Activated naive CD8-positive, alpha-beta T cell treated with anti-CD3 and anti-CD28 coated beads, Interleukin-2, amount 50 U/mL, for 24 hours (primary cell): ENCODE measurements around the gene HJURP.

ENCODE experiments used
- ATAC-seq: fragments of 150-1000 bp; cut with Tn5 transposase; one replicate; pipeline ENCODE4 v1.10.0; 2021
- DNase-seq: peaks from one replicate; pipeline ENCODE4 v3.0.0; 2021
- H3K27ac Mint-ChIP-seq: one replicate; pipeline ENCODE4 v1.8.0; 2021; ENCODE audit warnings: mild to moderate bottlenecking, mixed read lengths
- H3K27me3 Mint-ChIP-seq: one replicate; pipeline ENCODE4 v1.8.0; 2021; ENCODE audit warnings: mixed read lengths
- H3K36me3 Mint-ChIP-seq: one replicate; pipeline ENCODE4 v1.8.0; 2021; ENCODE audit warnings: low read depth, mixed read lengths
- H3K4me1 Mint-ChIP-seq: one replicate; pipeline ENCODE4 v1.8.0; 2021; ENCODE audit warnings: mixed read lengths
- H3K4me3 Mint-ChIP-seq: one replicate; pipeline ENCODE4 v1.8.0; 2021; ENCODE audit warnings: mild to moderate bottlenecking, moderate library complexity, mixed read lengths
- H3K9me3 Mint-ChIP-seq: one replicate; pipeline ENCODE4 v1.8.0; 2021; ENCODE audit warnings: mixed read lengths

The HJURP gene

DNA sequence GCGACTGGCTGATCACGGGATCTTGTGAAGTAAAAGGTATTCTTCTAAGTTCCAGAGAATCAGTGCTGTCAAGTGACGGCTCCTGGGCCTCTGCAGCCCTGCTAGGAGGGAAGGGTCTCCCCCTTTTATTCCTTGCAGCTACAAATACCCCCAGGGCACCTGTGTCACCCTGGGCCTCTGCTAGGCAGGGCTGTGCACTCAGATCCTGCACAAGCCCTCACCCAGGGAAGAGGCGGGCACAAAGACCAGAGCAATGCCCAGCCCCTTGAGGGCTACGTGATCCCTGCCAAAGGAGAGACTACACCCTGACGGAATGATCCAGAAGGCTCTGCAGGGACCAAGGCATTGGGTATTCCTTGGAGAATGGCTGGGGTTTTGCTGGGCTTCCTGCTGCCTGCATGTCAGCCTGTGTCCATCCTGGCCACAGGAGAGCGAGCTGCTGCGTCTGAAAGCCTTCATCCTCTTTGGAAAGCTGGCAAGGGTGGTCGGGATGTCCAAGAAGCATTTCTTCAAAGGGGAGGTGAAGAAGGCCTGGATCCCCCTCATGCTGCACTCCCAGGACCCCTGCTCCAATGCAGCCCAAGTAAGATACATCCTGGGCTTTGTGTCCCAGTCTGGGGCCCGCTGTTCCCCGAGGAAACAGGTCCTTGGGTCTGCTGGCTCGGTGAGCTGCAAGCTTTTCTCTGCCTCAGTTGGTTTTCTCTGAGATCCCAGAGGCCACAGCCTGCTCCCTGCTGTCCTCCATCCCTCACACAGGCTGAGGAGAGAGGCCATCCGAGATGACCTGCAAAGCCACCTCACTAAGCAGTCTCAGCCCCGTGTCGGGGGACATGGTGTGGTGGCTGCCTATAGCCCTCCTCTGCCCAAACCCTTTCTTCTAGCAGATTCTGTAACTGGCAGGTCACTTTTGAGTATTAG lies 24.9 kb downstream of the HJURP start:
- Mint-ChIP-seq H3K4me1 (no peaks in the 10 kb centered on the region), H3K27me3 (peaks cover 4% of the 10 kb centered on the region), H3K36me3 (peaks cover 2% of the 10 kb centered on the region), H3K9me3 (no peaks in the 10 kb centered on the region), H3K4me3 (no peak overlapping the region), H3K27ac (no peak overlapping the region)
- no peak for DNase-seq
- ATAC-seq = no peak

DNA sequence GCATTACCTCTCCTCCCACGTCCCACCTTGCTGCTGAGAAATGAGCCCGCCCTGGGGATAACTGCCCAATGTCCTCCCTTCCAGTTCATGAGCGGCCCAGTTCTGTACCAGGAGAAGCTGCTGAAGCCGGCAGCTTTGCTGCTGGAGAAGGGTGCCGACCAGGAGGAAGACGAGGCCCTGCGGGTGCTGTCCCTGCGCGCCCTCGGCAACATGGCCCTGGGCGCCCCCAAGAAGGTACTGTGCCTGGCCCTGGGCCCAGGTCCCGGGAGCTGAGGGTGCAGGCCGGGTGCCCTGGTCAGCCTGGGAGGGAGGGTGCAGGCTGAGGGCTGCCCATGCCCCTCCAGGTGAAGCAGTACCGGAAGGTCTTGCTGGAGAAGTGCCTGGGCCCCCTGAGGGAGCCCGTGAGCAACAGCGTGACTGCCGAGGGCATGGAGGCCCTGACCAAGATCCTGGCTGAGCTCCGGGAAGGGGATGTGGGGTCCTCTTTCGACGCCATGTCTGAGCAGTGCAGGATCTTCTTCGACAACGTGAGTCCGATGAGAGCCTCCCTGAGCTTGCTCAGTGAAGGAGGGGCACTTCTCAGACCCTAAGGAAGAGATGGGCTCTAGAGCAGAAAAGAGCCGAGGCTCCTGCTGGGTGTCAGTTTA lies 25.7 kb downstream of the HJURP start:
- H3K27ac Mint-ChIP-seq = no peak overlapping the region
- DNase-seq (no peak), ATAC-seq (no peak)
- no peaks in the 10 kb centered on the region for H3K4me1 Mint-ChIP-seq
- H3K27me3 Mint-ChIP-seq = peaks cover 4% of the 10 kb centered on the region
- no peaks in the 10 kb centered on the region for H3K9me3 Mint-ChIP-seq
- H3K36me3 Mint-ChIP-seq = no peaks in the 10 kb centered on the region
- no peak overlapping the region for H3K4me3 Mint-ChIP-seq

DNA sequence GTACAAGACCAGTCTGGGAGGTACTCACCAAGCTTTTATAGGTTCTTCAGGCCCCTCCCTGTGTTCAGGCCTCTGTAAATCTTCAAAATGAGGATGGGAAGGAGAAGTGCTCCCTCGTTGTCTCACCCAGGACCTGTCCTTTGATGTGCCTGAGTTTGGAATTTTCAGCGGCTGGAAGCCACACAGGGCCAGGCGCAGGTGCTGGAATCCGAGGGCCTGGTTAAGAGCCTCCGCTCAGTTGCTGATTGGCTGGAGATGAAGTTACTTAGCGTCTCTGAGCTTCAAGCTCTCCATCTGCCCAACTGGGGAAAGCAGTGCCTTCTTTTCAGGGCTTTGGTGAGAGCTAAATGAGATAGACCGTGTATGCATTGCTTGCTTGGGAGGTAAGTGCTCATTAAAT lies 30.0 kb downstream of the HJURP start:
- DNase-seq (no peak), ATAC-seq (no peak)
- Mint-ChIP-seq H3K36me3 (no peaks in the 10 kb centered on the region), H3K4me3 (no peak overlapping the region), H3K9me3 (no peaks in the 10 kb centered on the region), H3K27me3 (peaks cover 4% of the 10 kb centered on the region), H3K27ac (no peak overlapping the region), H3K4me1 (no peaks in the 10 kb centered on the region)

DNA sequence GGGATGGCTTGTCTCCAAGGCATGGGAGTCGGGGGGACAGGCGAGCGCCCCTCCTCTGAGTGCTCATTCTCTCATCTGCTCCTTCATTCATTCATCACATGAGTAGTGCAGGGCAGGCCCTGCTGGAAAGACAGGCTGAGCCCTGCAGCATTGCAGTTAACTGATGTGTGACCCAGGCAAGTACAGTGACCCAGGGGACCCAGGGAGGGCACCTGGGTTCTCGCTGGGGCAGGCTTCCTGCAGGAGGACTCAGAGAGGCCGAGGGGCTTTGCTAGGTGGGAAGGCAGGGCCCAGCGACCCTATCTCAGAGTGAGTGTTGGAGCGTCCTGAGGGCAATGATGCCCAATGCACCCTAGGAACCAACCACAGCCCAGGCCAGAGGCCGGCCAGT lies 30.6 kb downstream of the HJURP start:
- H3K9me3 Mint-ChIP-seq = no peaks in the 10 kb centered on the region
- no peak overlapping the region for H3K4me3 Mint-ChIP-seq
- no peaks in the 10 kb centered on the region for H3K36me3 Mint-ChIP-seq
- H3K27me3 Mint-ChIP-seq = peaks cover 4% of the 10 kb centered on the region
- no peaks in the 10 kb centered on the region for H3K4me1 Mint-ChIP-seq
- ATAC-seq = no peak
- no peak for DNase-seq
- H3K27ac Mint-ChIP-seq = no peak overlapping the region

DNA sequence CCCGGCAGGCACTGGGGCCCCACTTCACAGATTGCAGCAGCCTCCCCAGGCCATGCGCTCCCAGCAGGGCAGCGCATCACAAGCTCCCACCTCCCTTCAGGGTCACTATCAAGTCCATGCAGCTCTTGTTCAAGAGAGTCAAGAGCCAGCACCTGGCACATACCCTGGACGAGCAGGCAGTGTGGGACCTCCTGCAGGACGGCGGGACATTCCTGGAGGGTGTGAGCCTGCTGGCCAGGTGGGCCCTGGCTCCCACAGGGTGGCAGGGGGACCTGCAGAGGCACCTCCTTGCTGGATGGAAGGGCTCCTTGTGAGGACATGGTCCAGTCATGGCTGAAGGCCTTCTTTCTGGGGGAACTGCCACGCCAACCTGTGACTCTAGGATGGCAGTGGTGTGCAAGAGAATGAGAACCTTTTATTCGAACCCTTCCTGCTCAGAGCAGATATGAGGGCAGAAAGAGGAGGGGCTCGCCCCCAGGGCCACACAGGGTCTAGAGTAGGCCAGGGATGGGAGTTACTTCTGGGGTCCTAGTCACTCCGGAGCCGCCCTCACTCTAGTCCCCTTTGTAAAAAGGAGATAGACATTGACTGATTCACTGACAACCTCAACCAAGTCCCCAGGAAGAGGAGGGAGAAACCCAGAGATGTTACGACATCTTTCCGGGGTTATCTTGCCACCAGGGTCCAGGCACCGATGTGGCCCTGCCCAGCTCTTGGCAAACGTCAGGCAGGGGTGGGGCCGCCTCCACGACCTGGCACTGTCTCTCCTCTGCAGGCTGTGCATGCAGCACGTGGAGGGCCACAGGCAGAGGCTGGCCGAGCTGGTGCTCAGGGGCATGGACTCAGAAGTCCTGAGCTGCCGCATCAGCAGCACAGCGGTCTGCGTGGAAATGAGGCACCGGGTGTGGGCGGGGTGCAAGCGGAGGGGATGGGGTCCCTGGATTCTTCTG lies 31.3 kb downstream of the HJURP start:
- ATAC-seq = no peak
- Mint-ChIP-seq H3K36me3 (no peaks in the 10 kb centered on the region), H3K9me3 (no peaks in the 10 kb centered on the region), H3K27ac (no peak overlapping the region), H3K4me1 (no peaks in the 10 kb centered on the region), H3K4me3 (no peak overlapping the region), H3K27me3 (peaks cover 6% of the 10 kb centered on the region)
- no peak for DNase-seq

DNA sequence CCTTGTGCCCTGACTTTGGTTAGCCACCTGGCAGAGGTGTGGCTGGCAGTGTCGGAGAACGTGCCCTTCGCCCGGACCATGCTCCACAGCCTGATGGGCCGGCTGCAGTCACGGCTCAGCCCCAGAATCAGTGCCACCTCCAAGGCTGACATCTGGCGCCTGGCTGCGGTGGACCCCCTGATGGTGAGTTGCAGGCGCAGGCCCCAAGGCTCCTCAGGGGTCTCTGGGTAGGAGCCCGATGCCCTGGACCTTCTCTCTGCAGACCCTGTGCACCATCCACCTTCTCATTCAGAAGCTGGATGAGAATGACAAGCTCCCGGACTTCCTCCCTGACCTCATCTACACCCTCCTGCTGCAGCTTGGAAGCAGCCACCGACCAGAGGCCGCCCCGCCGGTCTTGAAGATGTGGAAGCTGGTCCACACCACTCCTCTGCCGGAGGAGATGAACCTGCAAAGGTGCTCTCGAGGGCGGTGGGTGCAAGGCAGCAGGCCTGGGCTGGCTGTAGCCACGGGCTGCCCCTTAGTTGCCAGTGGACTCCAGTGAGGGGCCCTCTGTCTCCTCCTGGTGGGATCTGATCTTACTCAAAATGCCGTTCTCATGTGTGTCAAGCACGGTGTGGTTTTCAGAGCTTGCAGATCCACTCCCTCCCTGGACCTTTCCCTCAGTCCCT lies 32.1 kb downstream of the HJURP start:
- no peaks in the 10 kb centered on the region for H3K9me3 Mint-ChIP-seq
- no peak overlapping the region for H3K27ac Mint-ChIP-seq
- no peak for DNase-seq
- H3K27me3 Mint-ChIP-seq = peaks cover 8% of the 10 kb centered on the region
- no peak for ATAC-seq
- no peaks in the 10 kb centered on the region for H3K36me3 Mint-ChIP-seq
- no peaks in the 10 kb centered on the region for H3K4me1 Mint-ChIP-seq
- H3K4me3 Mint-ChIP-seq = no peak overlapping the region

DNA sequence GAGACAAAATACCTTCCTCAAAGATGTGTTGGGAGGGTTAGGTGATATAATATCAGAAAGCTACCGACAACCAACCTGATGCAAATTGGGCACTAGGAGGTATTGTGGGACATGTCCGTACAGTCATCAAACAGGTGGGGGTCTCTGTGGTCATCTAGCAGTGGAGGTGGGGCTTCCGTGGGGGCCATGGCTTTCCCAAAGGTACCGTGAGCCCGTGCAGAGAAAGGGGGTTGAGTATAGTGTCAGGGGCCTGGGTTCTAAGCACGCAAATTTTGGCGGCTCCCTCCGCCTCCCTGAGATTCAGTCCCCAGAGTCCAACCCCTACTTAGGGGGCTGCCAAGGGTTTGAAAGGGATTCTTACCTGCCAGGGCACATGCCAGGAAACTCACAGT lies 32.6 kb downstream of the HJURP start:
- Mint-ChIP-seq H3K36me3 (no peaks in the 10 kb centered on the region), H3K9me3 (no peaks in the 10 kb centered on the region)

DNA sequence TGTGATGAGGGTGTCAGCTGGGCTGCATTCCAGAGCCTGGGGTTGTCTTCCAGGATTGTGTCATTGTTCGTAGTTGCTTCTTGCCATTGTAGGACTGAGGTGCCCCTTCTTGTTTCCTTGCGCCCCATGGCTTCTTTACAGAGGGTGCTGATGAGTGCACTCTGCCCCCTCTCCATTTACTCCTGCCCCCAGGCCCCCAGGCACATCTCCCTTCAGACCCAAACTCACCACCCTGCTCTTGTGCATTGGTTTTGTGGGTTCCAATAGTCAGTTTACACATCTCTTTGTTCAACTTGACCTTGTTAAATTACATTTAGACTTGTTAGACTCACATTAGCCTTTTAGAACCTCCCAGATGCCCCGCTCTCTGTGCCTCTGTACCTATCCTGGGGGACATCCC lies 33.1 kb downstream of the HJURP start:
- Mint-ChIP-seq H3K9me3 (no peaks in the 10 kb centered on the region), H3K27ac (no peak overlapping the region), H3K27me3 (peaks cover 7% of the 10 kb centered on the region), H3K36me3 (no peaks in the 10 kb centered on the region), H3K4me1 (no peaks in the 10 kb centered on the region), H3K4me3 (no peak overlapping the region)
- DNase-seq (no peak), ATAC-seq (no peak)

More for the DNA sequence above, 32.6 kb downstream of the HJURP start:
- Mint-ChIP-seq H3K4me1 (no peaks in the 10 kb centered on the region), H3K27me3 (peaks cover 8% of the 10 kb centered on the region), H3K4me3 (no peak overlapping the region), H3K27ac (no peak overlapping the region)
- DNase-seq (no peak), ATAC-seq (no peak)

DNA sequence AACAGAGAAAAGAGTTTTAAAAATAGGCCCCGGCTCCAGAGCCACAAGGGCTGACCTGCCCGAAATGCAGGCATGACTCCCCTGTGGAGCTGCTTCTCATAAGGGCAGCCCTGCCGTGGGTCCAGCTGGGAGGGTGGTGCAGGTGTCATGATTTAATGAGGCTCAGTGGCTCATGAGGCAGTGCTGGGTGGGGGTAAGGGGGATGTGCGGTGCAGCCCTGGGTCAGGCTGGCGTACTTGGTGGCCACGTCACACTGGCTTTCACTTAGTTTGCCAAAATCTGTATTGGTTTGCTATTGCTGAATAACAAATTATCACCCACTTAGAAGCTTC lies 33.6 kb downstream of the HJURP start:
- Mint-ChIP-seq H3K9me3 (no peaks in the 10 kb centered on the region), H3K27me3 (peaks cover 5% of the 10 kb centered on the region), H3K4me1 (no peaks in the 10 kb centered on the region), H3K4me3 (no peak overlapping the region), H3K36me3 (no peaks in the 10 kb centered on the region), H3K27ac (no peak overlapping the region)
- DNase-seq (no peak), ATAC-seq (no peak)

DNA sequence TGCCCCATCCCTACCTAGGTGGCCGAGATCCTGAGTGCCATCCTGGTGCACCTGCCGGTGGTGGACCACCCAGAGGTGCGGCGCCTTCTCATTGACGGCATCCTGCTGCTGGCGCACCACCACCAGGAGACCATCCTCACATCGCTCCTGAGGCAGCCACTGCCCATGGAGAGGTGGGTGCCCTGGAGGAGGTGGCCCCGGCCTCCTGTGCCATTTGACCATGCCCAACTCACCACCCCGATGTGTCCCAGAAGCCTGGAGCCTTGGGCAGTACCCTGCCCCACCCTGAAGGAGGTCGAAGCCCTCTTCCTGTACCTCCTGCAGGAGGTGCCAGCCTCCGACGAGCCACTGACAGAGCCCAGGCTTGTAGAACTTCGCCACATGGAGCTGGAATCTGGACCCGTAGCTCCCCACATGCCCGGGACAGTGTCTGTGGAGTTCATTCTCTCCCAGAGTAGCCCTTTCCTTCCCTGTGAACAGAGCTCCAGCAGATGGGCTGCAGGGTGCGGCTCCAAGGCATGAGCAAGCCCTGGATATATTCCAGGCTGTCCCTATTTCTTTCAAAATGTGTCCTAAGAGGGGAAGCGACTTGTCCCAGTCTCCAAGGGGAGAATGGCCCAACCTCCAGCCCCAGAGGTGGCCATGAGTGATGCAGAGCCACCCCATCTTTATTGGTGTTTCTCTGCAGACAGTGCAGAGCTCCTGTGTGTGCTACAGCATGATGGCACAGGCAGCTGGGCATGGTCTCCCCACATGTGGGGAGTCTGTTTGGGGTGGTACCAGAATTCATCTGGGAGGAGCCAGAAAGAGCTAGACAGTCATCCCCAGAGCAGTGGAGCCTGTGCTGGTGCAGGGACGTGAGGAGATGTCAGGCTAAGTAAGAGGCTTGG lies 34.2 kb downstream of the HJURP start:
- Mint-ChIP-seq H3K27ac (no peak overlapping the region), H3K4me1 (no peaks in the 10 kb centered on the region), H3K9me3 (no peaks in the 10 kb centered on the region), H3K36me3 (no peaks in the 10 kb centered on the region), H3K27me3 (peaks cover 3% of the 10 kb centered on the region), H3K4me3 (no peak overlapping the region)
- DNase-seq = no peak
- no peak for ATAC-seq

DNA sequence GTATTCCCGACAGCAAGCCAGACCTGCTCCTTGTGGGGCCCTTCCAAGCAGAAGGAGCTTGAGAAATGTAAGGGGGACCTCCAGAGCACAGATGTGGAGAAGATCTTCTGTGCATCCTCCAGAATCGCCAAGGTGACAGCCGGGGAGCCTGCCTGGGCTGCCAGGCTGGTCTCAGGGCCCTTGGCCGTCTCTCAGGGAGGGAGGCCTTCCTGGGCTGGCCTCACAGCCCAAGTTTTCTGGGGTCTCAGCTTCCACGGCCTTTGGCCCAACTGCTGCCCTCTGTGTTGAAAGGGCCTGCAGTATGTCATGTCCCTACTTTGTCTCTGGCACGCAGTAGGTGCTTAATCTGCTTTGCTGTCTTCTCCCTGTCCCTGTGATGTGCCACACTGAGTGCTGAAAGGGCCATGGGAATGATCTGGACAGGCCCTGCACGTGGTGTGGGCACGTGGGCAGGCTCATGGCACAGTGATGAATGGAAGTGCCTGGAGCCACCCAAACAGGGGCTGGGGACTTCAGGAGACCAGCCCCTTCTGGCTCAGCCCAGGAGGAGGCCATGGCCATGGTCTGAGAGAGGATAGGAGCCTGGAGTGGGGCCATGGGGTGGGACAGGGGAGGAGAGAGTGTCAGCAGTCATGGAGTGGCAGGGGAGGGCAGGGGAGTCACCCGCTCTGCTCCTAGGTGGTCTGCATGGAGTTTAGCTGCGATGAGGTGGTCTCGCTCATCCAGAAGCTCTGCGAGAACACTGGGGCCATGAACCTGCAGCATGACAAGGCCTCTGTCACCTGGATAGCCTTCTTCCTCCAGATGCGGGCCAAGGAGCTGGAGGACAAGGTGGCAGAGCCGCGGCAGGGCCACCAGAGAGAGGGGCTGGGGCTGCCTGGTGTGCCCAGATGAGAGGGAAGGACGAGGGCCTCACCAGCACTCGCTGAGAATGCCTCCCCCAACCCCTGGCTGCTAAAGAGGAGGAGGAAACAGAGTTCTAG lies 35.4 kb downstream of the HJURP start:
- DNase-seq = no peak
- H3K4me1 Mint-ChIP-seq = no peaks in the 10 kb centered on the region
- H3K4me3 Mint-ChIP-seq = no peak overlapping the region
- H3K27ac Mint-ChIP-seq = no peak overlapping the region
- no peaks in the 10 kb centered on the region for H3K9me3 Mint-ChIP-seq
- ATAC-seq = no peak
- no peaks in the 10 kb centered on the region for H3K36me3 Mint-ChIP-seq
- H3K27me3 Mint-ChIP-seq = peaks cover 3% of the 10 kb centered on the region

DNA sequence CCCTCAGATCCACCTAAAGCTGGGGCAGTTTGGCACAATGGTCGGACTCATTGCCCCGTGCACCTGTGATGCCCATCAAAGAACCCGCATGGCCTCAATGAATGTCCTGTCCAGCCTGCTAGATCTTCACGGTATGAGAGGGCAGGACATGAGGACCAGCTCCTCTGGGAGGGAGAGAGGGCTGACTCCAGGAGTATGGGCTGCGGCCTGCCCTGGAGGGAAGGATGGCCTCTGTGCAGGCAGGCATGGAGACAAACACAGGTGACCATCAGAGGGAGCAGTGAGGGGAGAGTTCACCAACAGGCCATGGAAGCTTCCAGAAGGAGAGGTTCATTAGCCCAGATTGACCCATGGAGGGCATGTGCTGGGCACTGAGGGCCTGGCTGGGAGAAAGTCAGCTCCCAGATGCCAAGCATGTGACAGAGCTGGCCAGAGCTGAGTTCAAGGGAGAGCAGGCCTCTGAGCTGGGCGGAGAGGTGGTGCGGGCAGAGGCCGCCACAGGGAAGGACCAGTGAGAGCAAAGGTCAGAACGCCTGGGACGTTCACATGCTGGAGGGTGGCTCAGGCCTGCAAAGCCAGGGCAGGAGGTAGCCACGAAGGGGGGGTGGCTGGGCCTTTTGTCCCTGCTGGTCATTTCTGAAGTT lies 36.2 kb downstream of the HJURP start:
- ATAC-seq = no peak
- Mint-ChIP-seq H3K4me1 (no peaks in the 10 kb centered on the region), H3K27me3 (peaks cover 3% of the 10 kb centered on the region), H3K9me3 (no peaks in the 10 kb centered on the region), H3K4me3 (no peak overlapping the region), H3K27ac (no peak overlapping the region), H3K36me3 (no peaks in the 10 kb centered on the region)
- DNase-seq = no peak
